ENCODE measurements around the gene MARK1.

- TF ChIP-seq ZNF382 (CRISPR knock-in tag; IDR thresholded peaks at IDR 0.05; ENCODE audit: borderline replicate concordance) (no peak), POLR2A (IDR thresholded peaks at IDR 0.05; ENCODE audit: insufficient read depth in 1 of 2, low read depth in 2 of 2, low read length in 2 of 2) (no peak), POLR2G (IDR thresholded peaks at IDR 0.05; ENCODE audit: low read depth, low read length) (no peak), CHD2 (IDR thresholded peaks at IDR 0.05; ENCODE audit: low read depth, low read length) (no peak), POLR2AphosphoS5 (IDR thresholded peaks at IDR 0.05; ENCODE audit: low read depth, low read length) (no peak), IKZF1 (IDR thresholded peaks at IDR 0.05) (no peak), ZNF207 (IDR thresholded peaks at IDR 0.05; ENCODE audit: borderline replicate concordance) (no peak), CTCF (CRISPR knock-in tag; IDR thresholded peaks at IDR 0.05) (no peak), ZNF414 (CRISPR knock-in tag; IDR thresholded peaks at IDR 0.05) (no peak), PBX3 (CRISPR knock-in tag; IDR thresholded peaks at IDR 0.05; ENCODE audit: borderline replicate concordance) (no peak), SP1 (IDR thresholded peaks at IDR 0.05) (no peak), SP1 (CRISPR knock-in tag; IDR thresholded peaks at IDR 0.05) (no peak)
These were observed 51.4 kb downstream of the MARK1 start for GRCh38 chr1:220579317-220579716.
